ENCODE results near the gene SNAP47.

Gene SNAP47

DNA sequence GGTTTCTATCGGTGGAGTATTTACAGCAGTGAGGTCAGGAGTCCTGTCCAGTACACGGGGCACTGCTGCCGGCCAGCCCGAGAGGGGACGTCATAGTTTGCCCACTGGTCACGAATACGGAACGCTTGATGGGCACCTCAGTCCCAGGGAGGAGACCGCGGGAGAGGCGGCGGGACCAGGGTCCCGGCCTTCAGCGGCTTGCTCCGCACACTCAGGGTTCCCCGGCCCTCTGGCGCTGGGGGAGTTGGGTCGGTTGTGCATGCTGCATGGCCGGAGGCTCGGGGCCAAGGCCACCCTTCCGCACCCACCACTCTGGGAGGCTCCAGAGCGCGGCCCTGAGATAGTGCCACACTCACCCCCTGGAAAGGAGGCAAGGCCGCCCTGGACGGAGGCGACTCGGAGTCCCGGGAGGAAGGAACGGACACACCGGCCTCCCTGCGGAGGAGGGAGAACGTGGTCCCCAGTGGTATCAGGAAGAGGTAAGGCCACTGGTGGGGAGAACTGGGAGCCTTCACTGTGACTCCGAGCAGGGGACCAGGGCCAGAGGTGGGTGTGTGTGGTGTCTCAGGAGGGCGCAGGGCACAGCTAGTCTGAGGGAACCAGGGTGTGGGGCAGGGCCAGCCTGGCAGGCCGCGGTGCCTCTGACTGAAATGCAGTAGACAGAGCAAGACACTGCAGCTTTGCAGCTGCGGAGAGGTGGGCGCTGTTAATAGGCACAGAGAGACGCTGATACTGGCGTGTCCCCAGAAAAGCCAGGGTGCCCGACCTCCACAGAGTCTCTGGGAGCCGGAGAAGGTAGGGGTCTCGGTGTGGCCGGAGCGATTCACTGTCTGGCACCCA lies 51.7 kb downstream of the SNAP47 start:
- no peak for DNase-seq

DNA sequence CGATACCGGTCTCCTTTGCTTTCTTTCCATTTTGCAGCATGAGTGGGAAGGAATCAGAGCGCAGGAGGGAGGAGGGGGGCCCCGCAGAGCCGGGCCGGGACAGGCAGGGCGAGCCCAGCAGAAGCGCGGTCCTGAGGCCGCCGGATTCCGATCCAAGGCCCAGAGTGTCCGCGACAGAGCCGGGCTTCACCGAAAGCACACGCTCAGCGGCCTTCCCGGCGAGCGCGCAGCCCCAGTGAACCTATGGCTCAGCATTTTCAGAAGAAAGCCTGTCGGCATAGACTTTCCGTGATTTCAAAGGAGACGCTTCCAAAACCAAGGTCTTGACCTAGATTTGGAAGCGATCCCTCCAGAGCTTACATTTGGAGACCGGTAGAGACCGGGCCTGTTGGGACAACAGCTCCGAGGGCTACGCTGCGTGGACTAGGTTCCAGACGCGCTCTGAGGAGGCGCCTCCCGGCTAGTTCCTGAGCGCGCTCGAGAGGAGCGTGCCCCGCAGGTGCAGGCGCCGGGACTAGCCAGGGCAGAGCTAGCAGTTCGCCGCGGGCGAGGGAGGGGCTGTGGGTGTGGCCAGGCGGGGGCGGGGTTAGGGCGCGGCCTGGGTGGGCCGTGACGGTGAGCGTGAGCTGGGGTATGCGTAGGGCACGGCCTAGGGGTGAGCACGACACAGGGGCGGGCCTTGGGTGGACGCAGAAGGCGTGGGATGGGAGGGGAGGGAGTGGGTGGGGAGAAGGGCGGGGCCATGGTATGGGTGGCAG lies 52.5 kb downstream of the SNAP47 start:
- peak; percentile 64 to 75 for DNase-seq

DNA sequence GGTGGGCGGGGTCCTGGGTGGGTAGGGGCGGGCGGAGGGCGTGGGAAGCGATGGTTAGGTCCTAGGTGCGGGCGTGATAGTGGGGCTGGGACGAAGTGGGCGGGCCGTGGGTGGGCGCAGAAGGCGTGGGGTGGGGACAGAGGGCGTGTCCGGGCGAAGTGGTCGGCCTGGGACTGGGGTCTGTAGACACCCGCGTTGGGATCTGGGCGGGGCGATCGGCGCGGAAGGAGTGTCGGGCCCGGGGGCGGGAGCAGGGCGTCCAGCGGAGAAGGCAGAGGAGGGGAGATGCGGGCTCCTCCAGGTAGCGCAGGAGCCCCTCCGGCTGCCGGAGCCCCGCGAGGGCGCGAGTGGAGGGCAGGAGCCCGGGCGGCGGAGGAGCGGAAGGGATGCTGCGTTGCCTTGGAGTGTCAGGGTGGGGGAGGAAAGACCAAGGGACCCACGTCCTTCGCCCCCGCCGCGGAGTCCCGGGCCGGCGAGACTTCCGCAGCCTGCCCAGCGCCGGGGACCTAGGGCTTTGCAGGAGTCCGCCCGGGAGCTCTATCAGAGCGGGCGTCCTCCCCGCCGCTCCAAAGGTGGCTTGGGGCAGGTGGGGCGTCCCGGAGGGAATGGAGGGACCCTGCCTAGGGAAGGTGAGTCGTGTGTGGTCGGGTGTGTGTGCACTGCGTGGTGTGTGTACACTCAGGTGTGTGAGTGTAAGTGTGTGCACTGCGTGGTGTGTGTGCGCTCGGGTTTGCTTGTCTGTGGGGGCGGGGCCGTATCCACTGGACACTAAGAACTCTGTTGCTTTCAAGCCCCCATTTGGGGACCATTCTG lies 53.2 kb downstream of the SNAP47 start:
- peak; percentile 3 to 22 for DNase-seq

DNA sequence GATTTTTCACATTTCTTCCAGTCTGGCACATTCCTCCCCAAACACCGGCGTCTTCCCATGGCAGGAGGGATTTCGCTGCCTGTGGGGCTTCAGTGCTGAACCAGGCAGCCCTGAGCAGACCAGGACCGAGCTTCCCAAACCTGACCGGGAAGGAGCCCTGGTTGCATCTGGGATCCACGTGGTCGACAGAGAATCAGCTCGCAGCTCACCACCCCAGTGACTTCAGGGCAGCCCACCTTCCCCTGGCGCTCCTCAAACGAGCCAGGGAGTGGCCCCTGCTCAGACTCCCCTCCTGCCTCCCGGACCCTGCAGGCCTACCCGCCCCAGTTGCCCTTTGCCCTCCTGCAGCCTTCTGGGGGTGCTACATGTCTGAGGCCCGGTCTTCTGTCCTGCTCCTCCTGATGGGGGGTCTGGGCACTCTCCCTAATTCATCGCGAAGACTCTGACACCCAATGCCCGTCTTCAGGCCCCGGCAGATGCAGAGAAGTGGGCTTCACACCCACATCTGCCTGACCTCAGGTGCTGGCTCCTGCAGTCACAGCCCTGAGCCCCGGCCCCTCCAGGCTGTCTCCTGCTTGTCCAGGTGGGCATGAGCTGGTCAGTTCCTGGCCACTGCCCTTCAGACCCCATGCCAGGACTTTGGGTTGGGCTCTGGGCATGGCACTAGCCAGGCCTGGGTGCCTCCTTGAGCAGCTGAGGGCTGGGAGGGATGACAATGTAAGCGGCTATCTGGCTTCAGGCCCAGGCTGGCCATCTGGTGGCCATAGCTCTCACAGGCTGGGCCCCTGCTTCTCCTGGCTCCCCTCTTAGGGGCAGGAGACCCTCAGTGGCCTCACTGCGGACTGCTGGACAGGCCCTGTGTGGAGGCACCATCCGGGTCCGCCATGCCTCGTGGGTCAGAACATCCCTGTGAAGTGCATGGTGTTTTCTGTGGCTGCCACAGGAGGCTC lies 54.1 kb downstream of the SNAP47 start:
- DNase-seq: no peak

DNA sequence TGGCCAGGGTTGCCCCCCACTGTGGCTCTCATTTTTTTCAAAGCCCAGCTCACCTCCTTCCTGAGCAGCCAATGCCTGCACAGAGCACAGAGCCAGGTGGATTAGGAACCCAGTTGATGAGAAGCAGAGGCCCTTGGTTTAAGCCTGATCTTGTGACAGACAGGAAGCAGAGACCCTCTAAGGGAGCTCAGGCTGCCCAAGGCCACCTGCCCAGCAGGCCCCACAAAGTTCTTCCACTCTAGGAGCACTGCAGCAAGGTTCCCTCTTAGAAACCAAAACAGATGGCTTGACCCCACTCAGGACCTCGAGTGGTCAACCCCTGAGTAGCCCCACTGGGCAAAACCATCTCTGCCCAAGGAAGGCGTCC lies 54.8 kb downstream of the SNAP47 start:
- DNase-seq: no peak

DNA sequence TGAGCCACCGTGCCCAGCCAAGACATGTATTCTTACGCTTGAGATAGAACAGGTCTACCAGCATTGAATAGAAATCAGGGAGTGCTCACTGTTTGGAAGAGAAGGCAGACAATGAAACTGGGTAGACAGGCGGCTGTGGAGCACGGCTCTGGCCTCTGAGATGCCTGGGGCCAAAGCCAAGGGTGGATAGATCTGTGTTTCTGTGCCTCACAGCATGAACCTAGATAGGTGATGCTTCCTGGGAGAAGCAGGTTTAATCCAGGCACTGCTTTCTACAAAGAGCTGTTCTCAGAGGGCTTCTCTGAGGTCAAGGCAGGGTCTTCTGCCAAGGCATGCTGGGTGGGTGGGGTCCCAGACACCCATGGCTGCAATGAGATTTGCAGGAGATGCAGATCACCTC lies 55.6 kb downstream of the SNAP47 start:
- no peak for DNase-seq

DNA sequence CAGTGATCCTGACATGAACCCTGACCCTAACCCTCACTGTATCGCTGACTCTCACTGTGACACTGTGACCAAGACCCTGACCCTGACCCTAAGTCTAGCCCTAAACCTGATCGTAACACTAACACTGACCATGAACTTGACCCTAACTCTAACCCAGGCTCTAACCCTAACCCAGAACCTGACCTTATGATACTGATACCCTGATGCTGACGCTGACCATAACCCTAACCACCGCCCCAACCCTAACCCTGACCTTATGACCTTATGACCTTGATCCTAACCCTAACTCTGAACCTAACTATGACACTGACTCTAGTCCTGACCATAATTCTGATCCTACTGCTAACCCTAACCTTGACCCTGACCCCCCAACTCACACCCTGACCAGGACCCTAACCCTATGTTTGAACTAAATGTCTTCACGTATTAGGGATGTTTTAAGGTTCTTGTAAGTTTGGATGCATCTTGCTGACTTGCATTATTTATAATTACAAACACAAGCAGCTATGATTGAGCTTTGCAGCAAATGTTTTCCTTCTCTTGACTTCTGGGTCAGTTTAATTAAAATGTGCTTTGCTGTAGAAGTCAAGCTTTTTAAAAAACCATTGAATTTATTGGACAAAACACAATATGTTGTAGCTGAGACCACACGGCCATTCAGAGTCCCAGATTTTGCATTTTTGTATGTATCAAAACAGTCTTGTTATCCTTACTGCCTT lies 56.3 kb downstream of the SNAP47 start:
- no peak for DNase-seq

DNA sequence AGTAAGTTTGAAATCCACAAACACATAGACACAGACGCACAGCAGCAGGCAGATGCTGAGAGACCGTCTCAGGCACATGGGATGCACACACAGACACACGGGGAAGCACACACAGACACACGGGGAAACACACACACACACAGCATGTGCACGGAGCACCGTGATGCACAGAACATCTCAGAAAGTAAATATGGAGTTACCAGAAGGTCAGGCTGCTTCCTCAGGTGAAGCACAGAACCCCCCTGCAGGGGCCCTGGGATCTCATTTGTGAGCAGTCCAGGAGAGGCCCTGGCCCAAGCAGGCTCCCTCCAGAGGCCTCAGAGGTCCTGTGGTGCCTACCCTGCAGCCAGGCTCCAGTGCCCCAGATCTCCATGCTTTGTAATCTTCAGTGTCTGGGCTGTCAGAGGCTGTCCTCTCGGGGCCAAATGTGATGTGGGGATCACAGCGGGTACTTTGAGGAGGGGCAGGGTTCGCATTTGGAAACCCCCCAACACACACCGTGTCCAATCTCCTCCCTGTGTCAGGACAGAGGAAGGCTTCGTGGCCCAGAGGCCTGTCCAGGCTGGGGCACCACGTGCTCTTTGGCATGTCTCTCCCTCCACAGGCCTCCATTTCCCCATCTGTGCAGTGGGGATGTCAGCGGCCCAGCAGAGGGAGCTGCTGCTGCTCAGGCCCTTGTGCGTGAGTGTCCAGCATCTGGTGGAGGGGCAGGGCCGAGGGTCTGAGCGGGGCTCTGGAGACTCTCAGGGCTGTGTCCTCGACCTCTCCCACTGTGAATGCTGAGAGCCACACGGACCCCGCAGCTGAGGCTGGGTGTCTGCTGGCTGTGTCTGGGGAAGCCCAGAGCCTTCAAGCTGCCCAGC lies 57.2 kb downstream of the SNAP47 start:
- DNase-seq: no peak

DNA sequence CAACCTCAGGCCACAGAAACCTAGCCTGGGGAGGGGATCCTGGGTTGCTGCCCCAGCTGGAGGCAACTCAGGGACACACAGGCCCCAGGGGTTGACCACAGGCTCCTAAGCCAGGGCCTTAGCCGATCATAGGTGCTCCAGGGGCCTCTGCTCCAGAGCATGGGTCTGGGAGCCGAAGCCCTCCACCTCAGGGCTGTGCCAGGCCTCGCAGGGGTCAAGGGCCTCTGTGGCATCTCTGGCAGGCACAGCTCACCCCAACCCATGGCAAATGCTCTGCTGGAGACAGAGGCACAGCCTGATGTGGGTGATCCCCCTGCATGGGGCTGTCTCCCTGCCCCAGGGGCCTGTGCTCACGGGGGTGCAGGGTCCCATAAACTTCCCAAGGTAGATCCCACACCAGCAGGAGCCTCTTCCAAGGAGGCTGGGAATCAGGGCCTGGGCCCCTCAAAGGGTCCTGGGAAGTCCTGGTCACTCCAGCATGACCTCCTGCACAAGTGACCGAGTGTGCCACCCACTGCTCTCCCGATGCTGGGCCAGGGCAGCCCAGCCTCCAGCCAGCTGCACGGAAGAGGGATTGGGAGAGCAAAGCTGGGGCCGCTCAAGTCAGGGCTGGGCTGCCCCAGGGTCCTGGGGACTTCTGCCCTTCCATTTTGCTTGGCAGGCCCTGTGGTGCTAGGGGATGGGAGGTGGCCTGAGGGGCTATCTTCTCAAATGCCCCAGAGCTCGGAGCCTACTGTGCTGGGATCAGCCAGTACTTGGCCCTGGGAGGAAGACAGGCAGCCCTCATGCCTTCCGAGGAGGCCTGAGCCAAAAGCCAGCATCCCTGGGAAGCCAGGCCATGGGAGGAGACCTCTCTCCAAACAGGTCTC lies 58.1 kb downstream of the SNAP47 start:
- no peak for DNase-seq

DNA sequence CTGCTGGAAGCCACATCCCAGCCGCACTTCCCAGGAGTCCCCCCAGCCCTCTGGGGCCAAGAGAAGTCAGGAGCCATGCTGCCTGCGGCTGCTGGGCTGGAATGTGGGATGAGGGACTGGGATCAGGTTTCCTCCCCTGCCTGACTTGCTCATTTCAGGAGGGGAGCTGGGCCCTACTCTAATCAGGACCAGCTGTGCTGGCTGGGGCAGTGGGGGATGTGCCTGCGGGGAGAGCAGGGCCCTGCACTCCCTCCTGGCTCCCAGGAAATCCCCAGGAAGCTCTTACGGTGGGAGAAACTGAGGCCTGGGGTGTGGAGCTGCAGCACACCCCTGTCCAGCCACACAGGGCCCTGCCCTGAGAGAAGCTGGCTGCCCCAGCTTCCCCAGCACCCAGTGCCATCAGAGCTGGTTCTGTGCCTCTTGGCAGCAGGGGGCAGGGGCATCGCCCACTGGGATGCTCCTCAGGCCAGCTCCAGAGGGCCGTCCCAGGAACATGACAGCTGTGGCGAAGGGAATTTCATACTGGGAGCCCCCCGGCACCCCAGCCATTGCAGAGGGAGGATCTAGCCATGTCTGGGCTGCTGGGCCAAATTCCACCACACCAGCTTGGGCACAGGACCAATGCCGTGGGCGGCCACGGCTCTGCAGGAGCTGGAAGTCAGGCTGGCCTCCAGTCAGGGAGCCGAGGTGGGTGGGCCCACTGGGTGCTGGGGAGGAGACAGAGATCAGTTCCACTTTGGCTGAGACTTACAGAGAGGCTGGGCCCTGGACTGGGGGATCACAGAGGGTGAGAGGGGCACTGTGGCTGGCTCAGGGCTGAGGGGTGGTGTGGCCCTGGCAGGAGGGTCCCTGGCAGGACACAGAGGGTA lies 58.9 kb downstream of the SNAP47 start:
- peak in 1 of 2 donors; percentile 20 for DNase-seq

DNA sequence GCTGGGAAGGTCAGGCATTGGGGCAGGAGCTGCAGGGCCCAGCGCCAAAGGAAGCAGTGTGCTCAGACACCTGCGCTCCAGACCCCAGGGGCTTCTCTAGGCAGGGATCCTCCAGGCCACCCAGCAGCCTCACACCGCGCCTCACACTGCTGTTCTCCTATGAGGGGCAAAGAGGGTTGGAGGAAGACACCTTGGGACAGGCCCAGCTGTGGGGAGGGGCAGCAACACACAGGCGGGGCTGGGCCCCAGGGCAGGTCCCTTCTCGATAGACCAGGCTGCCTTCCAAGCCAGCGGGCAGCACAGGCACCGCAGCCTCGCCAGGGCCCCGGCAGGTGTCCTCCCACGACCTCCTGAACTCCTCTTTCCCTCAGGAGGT lies 59.6 kb downstream of the SNAP47 start:
- no peak for DNase-seq

DNA sequence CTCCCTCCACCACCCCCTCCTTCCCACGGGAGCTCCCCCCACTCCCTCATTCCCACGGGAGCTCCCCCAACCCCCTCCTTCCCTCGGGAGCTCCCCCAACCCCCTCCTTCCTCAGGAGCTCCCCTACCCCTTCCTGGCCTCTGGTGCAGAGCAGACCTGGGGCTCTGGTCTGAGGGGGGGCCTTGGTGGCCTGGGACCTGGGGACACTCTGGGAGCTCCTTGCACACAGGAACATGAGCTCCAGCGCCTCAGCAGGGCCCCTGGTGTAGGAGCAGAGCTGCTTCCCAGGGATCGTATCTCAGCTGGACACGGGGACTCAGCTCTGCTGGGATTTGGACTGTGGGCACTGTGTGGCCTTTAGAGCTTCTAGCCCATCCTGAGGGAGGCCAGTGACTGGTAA lies 60.5 kb downstream of the SNAP47 start:
- no peak for DNase-seq

DNA sequence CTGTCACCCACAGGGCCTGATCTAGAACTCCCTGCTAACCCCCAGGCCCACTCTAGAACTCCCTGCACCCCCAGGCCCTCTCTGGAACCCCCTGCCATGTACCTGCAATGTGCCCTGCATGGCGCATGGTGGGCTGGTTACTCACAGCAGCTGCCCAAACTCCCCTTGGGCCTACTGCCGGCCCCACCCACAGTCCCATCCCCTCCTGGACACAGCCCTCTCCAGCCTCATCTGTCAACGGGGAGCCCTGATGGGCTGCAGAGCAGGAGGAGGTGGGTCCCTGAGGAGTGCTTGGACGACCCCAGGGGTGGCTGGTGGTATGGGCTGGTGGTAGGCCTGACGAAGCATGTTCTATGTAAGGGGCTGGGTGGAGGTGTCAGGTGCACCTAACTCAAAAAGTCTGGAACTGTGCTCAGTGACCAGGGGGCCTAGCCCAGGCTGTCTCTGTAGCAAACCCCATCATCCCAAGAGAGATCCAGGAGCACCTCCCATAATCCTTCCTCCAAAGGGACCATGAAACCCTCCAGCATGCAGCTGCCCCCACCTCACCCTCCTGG lies 61.2 kb downstream of the SNAP47 start:
- DNase-seq: no peak

DNA sequence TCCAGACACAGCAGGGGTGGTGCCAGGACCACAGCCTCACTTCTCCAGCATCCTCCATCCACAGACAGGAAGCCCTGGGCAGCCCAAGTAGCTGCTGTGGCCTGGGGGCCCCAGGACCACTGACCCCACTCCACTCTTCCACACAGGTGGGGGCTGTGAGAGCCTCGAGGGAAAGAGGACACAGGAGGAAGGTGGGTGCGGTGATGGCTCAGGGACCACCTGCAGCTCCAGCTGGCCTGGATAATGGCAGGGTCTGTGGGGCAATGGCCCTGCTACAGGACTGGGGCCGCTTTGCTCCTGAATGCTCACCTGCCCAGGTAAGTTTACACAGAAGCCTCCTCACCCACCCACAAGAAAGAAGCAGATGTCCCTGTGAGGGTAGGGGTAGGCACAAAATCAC lies 61.9 kb downstream of the SNAP47 start:
- no peak for DNase-seq

DNA sequence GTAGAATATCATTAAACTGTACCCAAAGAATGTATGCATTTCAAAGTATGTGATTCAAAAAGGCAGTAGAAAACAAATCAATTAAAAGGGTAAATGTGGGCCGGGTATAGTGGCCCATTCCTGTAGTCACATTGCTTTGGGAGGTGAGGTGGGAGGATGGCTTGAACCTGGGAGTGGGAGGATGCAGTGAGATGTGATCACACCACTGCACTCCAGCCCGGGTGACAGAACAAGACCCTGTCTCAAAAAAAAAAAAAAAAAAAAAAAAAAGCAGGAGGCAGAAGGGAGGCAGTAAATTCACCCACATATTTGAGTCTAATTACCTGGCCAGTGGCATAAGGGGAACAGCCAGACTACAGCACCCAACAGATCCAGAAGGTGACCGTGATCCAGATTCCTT lies 62.4 kb downstream of the SNAP47 start:
- DNase-seq: no peak

DNA sequence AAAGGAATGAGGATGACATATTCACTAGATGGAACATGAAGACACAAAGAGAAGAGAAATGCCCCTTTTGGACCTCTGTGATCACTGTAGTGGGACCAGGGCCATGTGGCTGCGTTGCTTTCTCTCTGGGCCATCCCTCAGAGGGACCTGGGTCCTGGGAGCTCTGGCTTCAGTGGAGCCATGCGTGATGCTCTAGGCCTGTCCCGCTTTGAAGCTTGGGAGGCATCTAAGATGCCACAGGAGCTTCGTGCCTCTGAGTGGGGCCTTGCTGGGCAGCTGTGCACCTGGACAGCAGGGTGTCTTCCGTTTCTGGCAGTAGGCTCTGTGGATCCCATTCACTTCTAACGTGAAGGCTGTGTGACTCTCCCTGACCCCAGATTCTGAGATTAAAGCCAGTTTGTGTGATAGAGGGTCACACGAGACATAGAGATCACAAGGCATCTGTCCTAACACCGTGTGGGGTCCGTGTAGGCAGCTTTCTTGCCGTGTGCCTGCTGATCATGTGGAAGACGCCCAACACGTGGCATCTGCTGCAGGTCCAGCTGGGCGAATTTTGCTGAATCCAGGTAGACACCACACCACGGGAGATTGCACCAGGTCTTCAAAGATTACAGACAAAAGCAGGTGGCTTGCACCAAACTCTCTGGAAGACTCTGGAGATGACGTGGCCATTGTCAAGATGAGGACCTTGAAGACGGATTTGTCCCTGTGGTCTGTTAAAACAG lies 63.0 kb downstream of the SNAP47 start:
- DNase-seq: no peak

DNA sequence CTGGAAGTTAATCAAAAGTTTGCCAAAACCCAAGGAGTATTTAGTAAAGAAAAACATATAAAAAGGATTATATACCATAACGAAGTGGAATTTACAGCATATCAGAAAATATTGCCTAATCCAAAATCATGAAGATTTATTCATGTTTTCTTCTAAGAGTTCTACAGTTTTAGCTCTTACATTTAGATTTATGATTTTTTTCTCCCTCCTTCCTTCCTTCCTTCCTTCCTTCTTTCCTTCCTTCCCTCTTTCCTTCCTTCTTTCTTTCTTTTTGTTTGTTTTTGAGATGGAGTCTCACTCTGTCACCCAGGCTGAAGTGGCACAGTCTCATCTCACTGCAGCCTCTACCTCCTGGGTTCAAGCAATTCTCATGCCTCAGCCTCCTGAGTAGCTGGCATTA lies 64.5 kb downstream of the SNAP47 start:
- no peak for DNase-seq

Measured in inflammatory macrophage (primary cell).